DOHH2 (cell line): Measurements from ENCODE around the gene TMPRSS4.

ENCODE experiments used
- CTCF ChIP-seq: fragments of 200-600 bp; sonication (generic); IDR thresholded peaks from one replicate; pipeline ENCODE4 v1.5.1; 2014; ENCODE audit warnings: antibody characterized with exemption, mild to moderate bottlenecking, low read depth, low read length; ENCODE audit not compliant: poor library complexity, severe bottlenecking
- EZH2phosphoT487 ChIP-seq: fragments of 200-600 bp; sonication (generic); IDR thresholded peaks from 2 replicates; pipeline ENCODE4 v1.6.1; 2017; ENCODE audit warnings: borderline replicate concordance, mild to moderate bottlenecking, antibody characterized with exemption, low read length, moderate library complexity, mixed read lengths

DNA sequence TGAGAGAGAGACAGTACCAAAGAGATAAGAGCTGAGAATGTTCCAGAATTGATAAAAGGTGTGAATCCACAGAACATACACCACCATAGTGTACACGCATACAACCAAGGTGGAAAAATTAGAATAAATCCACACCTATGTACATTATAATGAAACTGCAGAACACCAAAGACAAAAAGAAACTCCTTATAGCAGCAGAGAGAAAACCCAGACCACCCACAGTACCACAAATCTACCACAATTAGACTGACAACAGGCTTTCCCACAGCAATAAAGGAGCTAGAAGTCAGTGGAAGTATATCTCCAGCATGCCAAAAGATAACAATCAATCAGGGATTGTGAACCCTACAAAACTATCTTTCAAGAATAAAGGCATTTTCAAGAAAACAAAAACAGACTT, 43.9 kb downstream of the TMPRSS4 start:
- TF ChIP-seq CTCF = no peak
- TF ChIP-seq EZH2phosphoT487 = no peak
